Activated effector memory CD4-positive, alpha-beta T cell treated with anti-CD3 and anti-CD28 coated beads, Interleukin-2, amount 50 U/mL, for 16 hours (primary cell): Measurements from ENCODE around the gene ADCY5.
"Not testable (repeated sequence)": the region's sequence is repeated elsewhere in the genome, so short reads cannot be mapped to it uniquely, and the experiment has no call there.

Experiments used
- DNase-seq: peaks from one replicate; pipeline ENCODE4 v3.0.0-alpha.2; 2020

ADCY5 gene

GRCh38 chr3:123283074-123283473 is 165.8 kb downstream of the ADCY5 start:
- DNase-seq: no peak

DNA sequence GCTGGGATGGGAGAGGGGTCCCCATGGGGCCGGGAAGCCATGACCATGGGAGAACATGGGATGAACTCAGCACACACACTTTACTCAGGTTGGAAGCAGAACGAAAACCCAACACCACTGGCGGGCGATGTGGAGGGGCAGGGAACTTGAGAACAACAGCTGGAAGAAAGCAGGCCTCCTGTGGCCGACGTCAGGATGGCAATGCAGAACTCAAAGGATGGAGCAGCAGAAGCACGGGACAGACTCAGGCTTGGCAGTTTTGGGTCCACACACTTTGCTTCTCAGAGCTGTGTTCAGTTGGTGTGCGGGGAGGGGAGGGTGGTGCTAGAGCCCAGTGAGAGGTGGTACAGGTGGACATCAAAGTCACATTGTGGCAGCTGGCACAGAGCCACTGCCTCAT is 166.4 kb downstream of the ADCY5 start:
- no peak for DNase-seq

DNA sequence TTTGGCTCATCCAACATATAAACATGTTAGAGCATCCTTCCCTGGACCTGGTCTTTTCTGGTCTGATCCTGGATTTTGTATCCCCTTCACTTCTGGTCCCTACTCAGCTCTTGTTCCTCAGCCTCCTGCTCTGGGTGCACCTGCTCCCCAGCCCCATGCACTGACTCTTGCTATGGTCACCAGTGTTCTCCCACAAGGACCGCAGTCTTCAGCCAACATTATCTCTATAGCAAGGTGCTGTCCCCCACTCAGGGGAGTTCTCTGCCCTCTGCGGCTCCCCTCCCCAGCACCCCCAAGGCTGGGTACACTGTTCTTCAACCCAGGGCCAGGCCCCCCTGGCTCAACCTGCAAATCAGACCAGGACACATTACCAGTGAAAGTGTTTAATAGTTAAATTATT is 167.0 kb downstream of the ADCY5 start:
- DNase-seq: no peak

GRCh38 chr3:123281406-123281805 is 167.5 kb downstream of the ADCY5 start:
- no peak for DNase-seq

GRCh38 chr3:123279121-123279520 is 169.8 kb downstream of the ADCY5 start:
- no peak for DNase-seq

GRCh38 chr3:123278446-123278845 is 170.4 kb downstream of the ADCY5 start:
- DNase-seq: no peak

DNA sequence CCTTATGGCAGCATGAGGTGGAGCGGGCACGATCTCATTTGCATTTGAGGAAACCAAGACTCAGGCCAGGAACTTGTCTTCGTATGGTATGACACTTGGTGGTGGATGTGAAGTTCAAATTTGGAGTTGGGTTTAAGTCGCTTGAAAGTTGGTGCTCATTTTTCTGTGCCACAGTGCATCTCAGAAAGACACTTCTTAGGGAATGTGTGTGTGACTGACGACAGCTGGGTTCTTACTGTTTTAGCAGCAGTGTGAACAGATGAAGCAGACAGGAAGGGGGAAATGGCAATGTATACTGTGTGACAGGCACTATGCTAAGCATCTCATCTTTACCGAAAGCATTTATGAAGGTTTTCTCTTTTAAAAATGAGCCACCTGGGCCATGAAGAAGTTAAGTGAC is 171.8 kb downstream of the ADCY5 start:
- no peak for DNase-seq

DNA sequence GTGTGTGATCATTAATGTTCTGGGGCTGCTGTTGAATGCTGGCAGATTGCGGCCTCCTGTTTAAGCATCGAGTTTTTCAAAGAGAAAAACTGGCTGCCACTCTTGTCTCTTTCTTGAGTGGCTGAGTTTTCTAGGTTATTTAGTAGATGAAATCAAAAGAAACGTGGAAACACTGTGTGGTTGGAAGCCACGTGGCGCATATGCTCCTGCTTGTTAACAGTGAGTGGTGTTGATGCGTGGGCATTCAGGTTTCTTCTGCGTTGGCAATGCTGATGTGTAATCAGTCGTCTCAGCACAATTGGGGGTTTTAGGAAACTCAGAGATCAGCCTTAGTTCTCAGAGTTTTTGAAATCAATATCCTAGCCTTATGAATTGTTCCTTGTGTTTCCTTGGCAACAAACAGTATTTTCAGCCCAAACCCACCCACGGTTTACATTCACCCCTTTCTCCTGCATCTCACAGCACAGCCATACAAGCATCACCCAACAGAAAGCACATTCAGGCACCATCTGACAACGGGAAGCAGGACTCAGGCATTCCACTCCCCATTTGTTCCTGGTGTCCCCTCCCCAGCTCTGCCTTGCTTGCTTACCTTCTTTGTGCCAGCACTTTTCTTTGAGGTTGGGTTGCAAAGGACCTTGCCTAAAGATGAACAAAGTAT is 172.4 kb downstream of the ADCY5 start:
- no peak for DNase-seq

GRCh38 chr3:123275691-123276090 is 173.2 kb downstream of the ADCY5 start:
- DNase-seq: no peak

GRCh38 chr3:123272547-123272946 is 176.3 kb downstream of the ADCY5 start:
- DNase-seq: no peak

- DNase-seq: no peak
These were observed 177.3 kb downstream of the ADCY5 start for GRCh38 chr3:123271466-123272159.

- no peak for DNase-seq
These were observed 178.1 kb downstream of the ADCY5 start for GRCh38 chr3:123270818-123271217.

GRCh38 chr3:123267821-123268220 is 181.1 kb downstream of the ADCY5 start:
- DNase-seq: no peak

DNA sequence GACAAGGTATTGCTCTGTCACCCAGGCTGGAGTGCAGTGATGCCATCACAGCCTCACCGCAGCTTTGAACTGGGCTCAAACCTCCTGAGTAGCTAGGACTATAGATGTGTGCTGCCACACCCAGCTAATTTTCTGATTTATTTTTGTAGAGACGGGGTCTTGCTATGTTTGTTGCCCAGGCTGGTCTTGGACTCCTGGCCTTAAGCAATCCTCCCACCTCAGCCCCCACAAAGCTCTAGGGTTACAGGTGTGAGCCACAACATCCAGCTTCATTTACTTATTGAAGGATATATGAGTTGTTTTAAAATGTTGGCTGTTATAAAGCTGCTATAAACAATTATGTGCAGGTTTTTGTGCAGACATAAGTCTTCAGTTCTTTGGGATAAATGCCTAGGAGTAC is 184.9 kb downstream of the ADCY5 start:
- no peak for DNase-seq

- DNase-seq: no peak
These were observed 186.0 kb downstream of the ADCY5 start for GRCh38 chr3:123262868-123263267.

- no peak for DNase-seq
These were observed 186.7 kb downstream of the ADCY5 start for GRCh38 chr3:123262226-123262625.

DNA sequence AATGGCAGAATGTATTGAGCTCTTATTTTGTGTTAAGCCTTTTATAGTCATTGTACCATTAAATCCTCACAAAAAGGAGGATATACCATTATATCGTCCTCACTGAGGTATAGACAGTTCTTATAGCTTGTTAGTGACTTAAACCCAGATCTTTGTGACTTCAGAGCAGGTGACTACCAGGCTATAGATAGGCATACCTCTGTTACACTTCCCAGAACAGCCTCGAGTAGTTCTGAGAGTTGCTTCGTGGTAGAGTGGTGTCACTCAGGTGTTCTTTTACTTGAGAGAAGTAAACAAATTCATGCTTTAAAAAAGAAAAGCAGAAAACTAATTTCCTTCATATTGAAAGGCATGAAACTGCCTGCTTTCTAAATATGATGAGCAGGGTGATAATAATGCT is 187.2 kb downstream of the ADCY5 start:
- DNase-seq: no peak

DNA sequence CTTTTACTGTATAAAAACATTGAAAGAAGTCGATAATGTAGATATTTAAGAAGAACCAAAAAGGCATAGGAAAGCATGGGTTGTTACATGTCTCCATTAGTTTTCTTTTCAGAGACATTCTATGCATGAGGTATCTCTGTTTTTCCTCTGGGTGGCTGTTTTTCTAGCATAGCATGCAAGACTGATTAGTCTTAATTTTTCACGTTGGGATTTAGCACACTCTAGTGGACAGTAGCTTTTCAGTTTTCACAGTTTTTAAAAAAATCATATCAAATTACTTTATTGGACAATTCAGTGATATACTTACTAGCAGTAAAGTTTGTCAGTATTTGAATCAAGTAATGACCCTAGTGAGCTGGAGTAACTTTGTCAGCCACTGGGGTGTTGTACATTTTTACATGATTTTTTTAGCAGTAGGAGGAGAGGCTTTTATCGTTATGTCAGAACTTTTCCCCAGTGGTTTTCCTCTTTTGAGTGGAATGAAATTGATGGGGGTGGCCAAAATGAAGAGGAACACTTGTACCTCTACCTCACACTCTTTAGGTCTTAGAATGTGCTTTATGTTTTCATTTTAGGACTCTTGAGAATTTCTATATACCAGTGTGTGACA is 190.0 kb downstream of the ADCY5 start:
- no peak for DNase-seq

GRCh38 chr3:123258359-123258758 is 190.5 kb downstream of the ADCY5 start:
- no peak for DNase-seq

DNA sequence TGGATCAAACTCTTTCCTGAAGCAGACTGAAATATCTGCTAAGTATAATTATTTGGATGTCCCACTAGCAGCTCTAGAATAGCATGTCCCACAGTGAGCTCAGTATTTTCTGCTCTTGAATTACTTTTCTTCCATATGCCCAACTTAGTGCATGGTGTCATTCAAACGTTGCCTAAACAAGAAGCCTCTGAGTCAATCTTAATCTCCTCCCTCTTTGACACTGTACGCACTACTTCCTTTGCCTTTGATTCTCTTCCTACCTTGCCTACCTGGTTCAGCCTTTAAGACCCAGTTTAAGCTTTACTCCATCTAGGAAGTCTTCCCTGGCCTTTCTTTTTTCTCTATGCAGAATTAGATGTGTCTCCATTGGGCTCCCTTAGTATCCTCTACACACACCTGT is 192.6 kb downstream of the ADCY5 start:
- no peak for DNase-seq

- DNase-seq: no peak
These were observed 202.0 kb downstream of the ADCY5 start for GRCh38 chr3:123246866-123247265.

GRCh38 chr3:123244128-123244527 is 204.8 kb downstream of the ADCY5 start:
- no peak for DNase-seq

GRCh38 chr3:123239756-123240155 is 209.1 kb downstream of the ADCY5 start:
- no peak for DNase-seq

- not testable (repeated sequence) for DNase-seq
These were observed 209.7 kb downstream of the ADCY5 start for GRCh38 chr3:123239186-123239585.
